ENCODE results near the gene BMPR2. TPM values are rescaled to one million over a fixed set of nuclear protein-coding genes. Genes with fewer than 3 reads are reported as not detected.

Gene BMPR2
- total and polyA plus RNA-seq, 2 donors (not counting 1 experiment from before 2014, with no cell fraction given) = 21.6 to 65.8 TPM

GRCh38 chr2:202375033-202375608 is 1.0 kb upstream of the BMPR2 start:
- DNase-seq (ENCODE audit: low read depth in 2 of 2) = peak; percentile 63 to 93

GRCh38 chr2:202376460-202377206 is 506 bp downstream of the BMPR2 start:
- peak overlapping the region; percentile 64 to 99 (median 88) for H3K4me3 ChIP-seq (replicated peaks in 1 of 4; ENCODE audit: control extremely low read depth in 1 of 4, insufficient read depth in 1 of 4, low read depth in 3 of 4, low read length in 4 of 4)
- DNase-seq (ENCODE audit: low read depth in 2 of 2) = peak in 1 of 2 donors; percentile 43

More at GRCh38 chr2:202375033-202375608, 1.0 kb upstream of the BMPR2 start:
- H3K9ac ChIP-seq (ENCODE audit: insufficient read depth, low read length) = peak overlapping the region; percentile 93
- no peaks in the 10 kb centered on the region for H4K20me1 ChIP-seq (ENCODE audit: control insufficient read depth, extremely low read depth, insufficient read depth, low read length)
- H3K4me3 ChIP-seq (replicated peaks in 1 of 4; ENCODE audit: control extremely low read depth in 1 of 4, insufficient read depth in 1 of 4, low read depth in 3 of 4, low read length in 4 of 4) = peak overlapping the region; percentile 50 to 96 (median 76)
- H3K9me3 ChIP-seq (ENCODE audit: control insufficient read depth, insufficient read depth, low read depth, low read length) = no peaks in the 10 kb centered on the region
- H3K4me1 ChIP-seq (ENCODE audit: control insufficient read depth, extremely low read depth, insufficient read depth, low read length) = peaks cover 4% of the 10 kb centered on the region
- peak overlapping the region; percentile 99 for H3K27ac ChIP-seq (ENCODE audit: insufficient read depth, low read length)
- no peaks in the 10 kb centered on the region for H3K36me3 ChIP-seq (ENCODE audit: control insufficient read depth, insufficient read depth, low read length)
- TF ChIP-seq EZH2 (IDR thresholded peaks at IDR 0.05; ENCODE audit: low read length, missing control alignments) (no peak), CTCF (conservative IDR thresholded peaks at IDR 0.05 in 1 of 2, IDR thresholded peaks at IDR 0.05 in 1 of 2; ENCODE audit: low read depth in 1 of 2, low read length in 2 of 2) (no peak)
- H3K4me2 ChIP-seq (ENCODE audit: extremely low read depth, insufficient read depth, low read length) = peak overlapping the region; percentile 100
- peak overlapping the region; percentile 94 for H2AFZ ChIP-seq (ENCODE audit: low read length)
- no peaks in the 10 kb centered on the region for H3K27me3 ChIP-seq (ENCODE audit: control insufficient read depth, insufficient read depth, low read length)
- H3K79me2 ChIP-seq (ENCODE audit: control insufficient read depth, insufficient read depth, low read length) = peaks cover 37% of the 10 kb centered on the region

More at GRCh38 chr2:202376460-202377206, 506 bp downstream of the BMPR2 start:
- no peaks in the 10 kb centered on the region for H3K9me3 ChIP-seq (ENCODE audit: control insufficient read depth, insufficient read depth, low read depth, low read length)
- TF ChIP-seq EZH2 (IDR thresholded peaks at IDR 0.05; ENCODE audit: low read length, missing control alignments) = no peak
- no peak for TF ChIP-seq CTCF (conservative IDR thresholded peaks at IDR 0.05 in 1 of 2, IDR thresholded peaks at IDR 0.05 in 1 of 2; ENCODE audit: low read depth in 1 of 2, low read length in 2 of 2)
- H3K4me2 ChIP-seq (ENCODE audit: extremely low read depth, insufficient read depth, low read length) = peak overlapping the region; percentile 28
- H3K9ac ChIP-seq (ENCODE audit: insufficient read depth, low read length) = peak overlapping the region; percentile 93
- H3K79me2 ChIP-seq (ENCODE audit: control insufficient read depth, insufficient read depth, low read length) = peaks cover 52% of the 10 kb centered on the region
- H2AFZ ChIP-seq (ENCODE audit: low read length) = peak overlapping the region; percentile 73
- no peaks in the 10 kb centered on the region for H3K27me3 ChIP-seq (ENCODE audit: control insufficient read depth, insufficient read depth, low read length)
- no peaks in the 10 kb centered on the region for H4K20me1 ChIP-seq (ENCODE audit: control insufficient read depth, extremely low read depth, insufficient read depth, low read length)
- H3K4me1 ChIP-seq (ENCODE audit: control insufficient read depth, extremely low read depth, insufficient read depth, low read length) = peaks cover 4% of the 10 kb centered on the region
- peak overlapping the region; percentile 99 for H3K27ac ChIP-seq (ENCODE audit: insufficient read depth, low read length)
- no peaks in the 10 kb centered on the region for H3K36me3 ChIP-seq (ENCODE audit: control insufficient read depth, insufficient read depth, low read length)
